ENCODE data around the gene TRAF1.

GRCh38 chr9:120864719-120865118, 61.9 kb downstream of the TRAF1 start:
- TF ChIP-seq, protein P1, sequence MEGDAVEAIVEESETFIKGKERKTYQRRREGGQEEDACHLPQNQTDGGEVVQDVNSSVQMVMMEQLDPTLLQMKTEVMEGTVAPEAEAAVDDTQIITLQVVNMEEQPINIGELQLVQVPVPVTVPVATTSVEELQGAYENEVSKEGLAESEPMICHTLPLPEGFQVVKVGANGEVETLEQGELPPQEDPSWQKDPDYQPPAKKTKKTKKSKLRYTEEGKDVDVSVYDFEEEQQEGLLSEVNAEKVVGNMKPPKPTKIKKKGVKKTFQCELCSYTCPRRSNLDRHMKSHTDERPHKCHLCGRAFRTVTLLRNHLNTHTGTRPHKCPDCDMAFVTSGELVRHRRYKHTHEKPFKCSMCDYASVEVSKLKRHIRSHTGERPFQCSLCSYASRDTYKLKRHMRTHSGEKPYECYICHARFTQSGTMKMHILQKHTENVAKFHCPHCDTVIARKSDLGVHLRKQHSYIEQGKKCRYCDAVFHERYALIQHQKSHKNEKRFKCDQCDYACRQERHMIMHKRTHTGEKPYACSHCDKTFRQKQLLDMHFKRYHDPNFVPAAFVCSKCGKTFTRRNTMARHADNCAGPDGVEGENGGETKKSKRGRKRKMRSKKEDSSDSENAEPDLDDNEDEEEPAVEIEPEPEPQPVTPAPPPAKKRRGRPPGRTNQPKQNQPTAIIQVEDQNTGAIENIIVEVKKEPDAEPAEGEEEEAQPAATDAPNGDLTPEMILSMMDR (IDR thresholded peaks at IDR 0.05) = no peak
- no peak for TF ChIP-seq POLR2A (IDR thresholded peaks at IDR 0.05)
